Hepatocyte (in vitro differentiated cells): Measurements from ENCODE around the gene STIM1. TPM values are rescaled to one million over a fixed set of nuclear protein-coding genes. Genes with fewer than 3 reads are reported as not detected.

ENCODE experiments used
- DNase-seq: peaks from one replicate; pipeline ENCODE4 v3.0.0-alpha.2; 2016; ENCODE audit warnings: low spot score
- H2AFZ ChIP-seq: fragments of 200-600 bp; sonication (generic); 2 replicates; pipeline ENCODE4 v1.6.0; 2016; ENCODE audit warnings: antibody characterized with exemption, mild to moderate bottlenecking
- H3K27ac ChIP-seq: fragments of 200-600 bp; sonication (generic); 2 replicates; pipeline ENCODE4 v1.5.1; 2016; ENCODE audit warnings: mild to moderate bottlenecking
- H3K27me3 ChIP-seq: fragments of 200-600 bp; sonication (generic); 2 replicates; pipeline ENCODE4 v1.6.1; 2016
- H3K36me3 ChIP-seq: fragments of 200-600 bp; sonication (generic); replicated peaks from 2 replicates; pipeline ENCODE4 v1.5.1; 2016; ENCODE audit warnings: low read depth; ENCODE audit not compliant: insufficient read depth
- H3K4me1 ChIP-seq: fragments of 200-600 bp; sonication (generic); 2 replicates; pipeline ENCODE4 v1.5.1; 2016; ENCODE audit warnings: mild to moderate bottlenecking, moderate library complexity; ENCODE audit not compliant: insufficient read depth
- H3K4me2 ChIP-seq: fragments of 200-600 bp; sonication (generic); 2 replicates; pipeline ENCODE4 v1.6.0; 2016
- H3K4me3 ChIP-seq: fragments of 200-600 bp; sonication (generic); 2 replicates; pipeline ENCODE4 v1.5.1; 2016; ENCODE audit warnings: mild to moderate bottlenecking
- H3K79me2 ChIP-seq: fragments of 200-600 bp; sonication (generic); 2 replicates; pipeline ENCODE4 v1.6.0; 2017; ENCODE audit warnings: mild to moderate bottlenecking
- H3K9me2 ChIP-seq: fragments of 200-600 bp; sonication (generic); replicated peaks from 2 replicates; pipeline ENCODE4 v1.6.0; 2017; ENCODE audit warnings: mild to moderate bottlenecking; ENCODE audit not compliant: insufficient read depth
- H3K9me3 ChIP-seq: fragments of 200-600 bp; sonication (generic); 2 replicates; pipeline ENCODE4 v1.5.1; 2016; ENCODE audit warnings: low read depth, mild to moderate bottlenecking
- H4K20me1 ChIP-seq: fragments of 200-600 bp; sonication (generic); 2 replicates; pipeline ENCODE4 v1.6.0; 2016; ENCODE audit warnings: mild to moderate bottlenecking; ENCODE audit not compliant: insufficient read depth, poor library complexity, severe bottlenecking
- CTCF ChIP-seq: fragments of 200-600 bp; sonication (generic); IDR thresholded peaks from 2 replicates; pipeline ENCODE4 v1.5.1; 2016; ENCODE audit warnings: antibody characterized with exemption, mild to moderate bottlenecking; ENCODE audit not compliant: poor library complexity
- EZH2 ChIP-seq: fragments of 200-600 bp; sonication (generic); IDR thresholded peaks from 2 replicates; pipeline ENCODE4 v1.6.1; 2016; ENCODE audit warnings: antibody characterized with exemption, mild to moderate bottlenecking, borderline replicate concordance
- EZH2phosphoT487 ChIP-seq: fragments of 200-600 bp; sonication (generic); IDR thresholded peaks from one replicate; pipeline ENCODE4 v1.6.1; 2018; ENCODE audit warnings: antibody characterized with exemption, mild to moderate bottlenecking, low read depth, moderate library complexity; ENCODE audit not compliant: unreplicated experiment, severe bottlenecking
- WGBS: methylation state at CpG from one replicate; pipeline ENCODE4 v1.1.6; 2016; ENCODE audit warnings: low lambda C conversion rate; ENCODE audit errors: missing lambda C conversion rate; 5-methylcytosine and 5-hydroxymethylcytosine counted together
- polyA plus RNA-seq: library from polyadenylated mRNA; unstranded; fragments of >200 nt; fragmentation: Nextera tagmentation; extraction: Ambion mirVana; gene quantifications from 2 replicates; pipeline ENCODE4 v1.2.1, GENCODE V29; 2016
- total RNA-seq: library from RNA; depleted of rRNA; stranded (reverse); fragments of >200 nt; gene quantifications from 2 replicates; pipeline ENCODE4 v1.2.3, GENCODE V29; 2014

STIM1 gene
- total and polyA plus RNA-seq, 2 experiments from 2014 or later, result 18.5 to 19.6 TPM

GRCh38 chr11:4065086-4065485, 209.6 kb downstream of the STIM1 start:
- no peaks in the 10 kb centered on the region for H3K79me2 ChIP-seq
- TF ChIP-seq EZH2phosphoT487 (no peak), EZH2 (no peak), CTCF (no peak)
- no peak overlapping the region for H2AFZ ChIP-seq
- no peaks in the 10 kb centered on the region for H3K9me2 ChIP-seq
- peaks cover 7% of the 10 kb centered on the region for H3K4me1 ChIP-seq
- H4K20me1 ChIP-seq, result no peaks in the 10 kb centered on the region
- H3K27ac ChIP-seq, result no peak overlapping the region
- no peak overlapping the region for H3K4me2 ChIP-seq
- no peaks in the 10 kb centered on the region for H3K9me3 ChIP-seq
- no peak for DNase-seq
- no peak overlapping the region for H3K4me3 ChIP-seq
- no peaks in the 10 kb centered on the region for H3K36me3 ChIP-seq
- H3K27me3 ChIP-seq, result no peaks in the 10 kb centered on the region
- 94% methylated on average over 1 of the region's 1 CpG for WGBS

DNA sequence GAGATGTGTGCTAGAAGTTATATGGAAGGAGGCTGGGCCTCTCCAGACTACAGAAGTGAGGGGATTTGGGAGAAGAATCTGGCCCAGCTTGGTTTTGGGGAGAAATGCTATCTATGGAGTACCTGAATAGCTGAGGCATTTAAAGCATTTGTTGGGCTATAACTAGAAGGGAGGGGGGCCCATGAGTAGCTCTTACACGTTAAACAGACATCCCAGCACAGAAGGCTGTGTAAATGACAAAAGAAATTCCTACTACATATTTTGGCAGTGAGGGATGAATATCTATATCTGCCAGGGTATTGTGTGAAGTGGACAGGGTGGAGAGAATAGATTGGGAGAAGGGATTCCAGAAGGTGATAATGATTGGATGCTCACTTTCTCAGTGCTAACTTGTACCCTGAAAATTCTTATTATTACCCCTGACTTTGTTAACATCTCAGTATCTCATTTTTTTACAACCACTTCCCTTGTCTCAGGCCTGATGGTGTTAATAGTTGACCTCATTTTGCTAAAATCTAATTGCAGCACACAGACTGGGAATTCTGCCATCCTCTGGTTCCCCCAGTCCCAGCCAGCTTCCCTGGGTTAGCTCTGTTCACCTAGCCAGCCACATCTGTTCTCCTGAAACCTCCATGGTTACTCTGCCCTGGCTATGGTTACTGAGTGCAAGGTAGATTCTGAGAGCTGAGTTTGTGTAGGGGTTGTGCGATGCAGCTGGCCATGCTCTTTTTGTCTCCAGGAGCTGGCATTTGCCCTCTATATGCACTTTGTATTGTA, 210.3 kb downstream of the STIM1 start:
- Histone ChIP-seq H3K9me3 (no peaks in the 10 kb centered on the region), H3K36me3 (no peaks in the 10 kb centered on the region), H3K27me3 (no peaks in the 10 kb centered on the region), H4K20me1 (no peaks in the 10 kb centered on the region), H3K4me1 (peaks cover 4% of the 10 kb centered on the region), H3K27ac (no peak overlapping the region), H3K4me2 (no peak overlapping the region), H3K9me2 (no peaks in the 10 kb centered on the region), H3K4me3 (no peak overlapping the region), H3K79me2 (no peaks in the 10 kb centered on the region), H2AFZ (no peak overlapping the region)
- 79% methylated on average over 2 of the region's 2 CpGs for WGBS
- no peak for DNase-seq
- TF ChIP-seq EZH2, result no peak
- no peak for TF ChIP-seq EZH2phosphoT487
- no peak for TF ChIP-seq CTCF

DNA sequence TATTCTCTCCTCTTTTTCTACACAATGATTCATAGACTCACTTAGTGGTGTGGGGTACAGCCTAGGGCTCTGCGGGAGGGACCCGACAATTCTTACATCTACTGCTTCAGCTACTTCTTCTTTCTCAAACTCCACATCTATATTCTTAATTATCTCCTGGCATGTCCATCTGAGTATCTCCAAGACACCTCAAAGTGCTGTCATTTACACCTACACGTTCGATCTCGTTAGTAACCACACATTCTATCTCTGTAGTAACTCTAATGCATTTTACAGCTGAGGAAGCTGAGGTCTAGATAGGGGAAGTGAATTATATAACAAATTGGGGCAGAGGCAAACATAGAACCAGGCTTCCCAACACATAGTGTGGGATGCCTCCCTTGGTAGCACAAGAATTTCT, 211.4 kb downstream of the STIM1 start:
- Histone ChIP-seq H4K20me1 (no peaks in the 10 kb centered on the region), H3K4me2 (no peak overlapping the region), H3K27ac (no peak overlapping the region), H3K4me3 (no peak overlapping the region), H3K79me2 (no peaks in the 10 kb centered on the region), H3K9me3 (no peaks in the 10 kb centered on the region), H3K9me2 (no peaks in the 10 kb centered on the region), H3K4me1 (peaks cover 7% of the 10 kb centered on the region), H3K36me3 (no peaks in the 10 kb centered on the region), H2AFZ (no peak overlapping the region), H3K27me3 (no peaks in the 10 kb centered on the region)
- no peak for DNase-seq
- TF ChIP-seq CTCF, result no peak
- TF ChIP-seq EZH2phosphoT487, result no peak
- no peak for TF ChIP-seq EZH2
- 78% methylated on average over 5 of the region's 5 CpGs for WGBS
